GM12865 (cell line): ENCODE results near the gene CACNB4.
"Not testable (repeated sequence)": the region's sequence is repeated elsewhere in the genome, so short reads cannot be mapped to it uniquely, and the experiment has no call there.

ENCODE experiments used
- DNase-seq: peaks from one replicate; pipeline ENCODE4 v3.0.0; 2010; ENCODE audit warnings: low read depth
- H3K4me3 ChIP-seq: 2 replicates; pipeline ENCODE4 v1.5.1; 2011; ENCODE audit warnings: mild to moderate bottlenecking, low read depth, low read length, control low read depth
- CTCF ChIP-seq: IDR thresholded peaks from 2 replicates; pipeline ENCODE4 v1.5.1; 2011; ENCODE audit warnings: low read length, control low read depth, low read depth, inconsistent platforms; ENCODE audit not compliant: insufficient read depth; ENCODE audit errors: missing control alignments

The CACNB4 gene

GRCh38 chr2:152011724-152012123 lies 87.1 kb downstream of the CACNB4 start:
- DNase-seq: no peak
- no peak overlapping the region for H3K4me3 ChIP-seq
- TF ChIP-seq CTCF: no peak

- H3K4me3 ChIP-seq: no peak overlapping the region
- DNase-seq: no peak
- TF ChIP-seq CTCF: no peak
These were observed 93.2 kb downstream of the CACNB4 start for GRCh38 chr2:152005607-152006006.

- H3K4me3 ChIP-seq, DNase-seq: not testable (repeated sequence)
These were observed 95.6 kb downstream of the CACNB4 start for GRCh38 chr2:152003283-152003682.

GRCh38 chr2:151999053-151999452 lies 99.8 kb downstream of the CACNB4 start:
- no peak overlapping the region for H3K4me3 ChIP-seq
- TF ChIP-seq CTCF: peak; percentile 89
- peak; percentile 66 for DNase-seq

- no peak overlapping the region for H3K4me3 ChIP-seq
- TF ChIP-seq CTCF: no peak
- no peak for DNase-seq
These were observed 102.4 kb downstream of the CACNB4 start for GRCh38 chr2:151996243-151997003.

- no peak overlapping the region for H3K4me3 ChIP-seq
- DNase-seq: no peak
- no peak for TF ChIP-seq CTCF
These were observed 103.7 kb downstream of the CACNB4 start for GRCh38 chr2:151995161-151995557.

- H3K4me3 ChIP-seq, DNase-seq: not testable (repeated sequence)
These were observed 104.7 kb downstream of the CACNB4 start for GRCh38 chr2:151994178-151994577.

- DNase-seq: no peak
- no peak overlapping the region for H3K4me3 ChIP-seq
- no peak for TF ChIP-seq CTCF
These were observed 107.8 kb downstream of the CACNB4 start for GRCh38 chr2:151991010-151991409.
